Hepatocyte (in vitro differentiated cells): ENCODE results near the gene COL2A1. TPM values are rescaled to one million over a fixed set of nuclear protein-coding genes. Genes with fewer than 3 reads are reported as not detected.

Experiments
- DNase-seq: peaks from one replicate; pipeline ENCODE4 v3.0.0-alpha.2; 2016; ENCODE audit warnings: low spot score
- H2AFZ ChIP-seq: fragments of 200-600 bp; sonication (generic); 2 replicates; pipeline ENCODE4 v1.6.0; 2016; ENCODE audit warnings: antibody characterized with exemption, mild to moderate bottlenecking
- H3K27ac ChIP-seq: fragments of 200-600 bp; sonication (generic); 2 replicates; pipeline ENCODE4 v1.5.1; 2016; ENCODE audit warnings: mild to moderate bottlenecking
- H3K27me3 ChIP-seq: fragments of 200-600 bp; sonication (generic); 2 replicates; pipeline ENCODE4 v1.6.1; 2016
- H3K36me3 ChIP-seq: fragments of 200-600 bp; sonication (generic); replicated peaks from 2 replicates; pipeline ENCODE4 v1.5.1; 2016; ENCODE audit warnings: low read depth; ENCODE audit not compliant: insufficient read depth
- H3K4me1 ChIP-seq: fragments of 200-600 bp; sonication (generic); 2 replicates; pipeline ENCODE4 v1.5.1; 2016; ENCODE audit warnings: mild to moderate bottlenecking, moderate library complexity; ENCODE audit not compliant: insufficient read depth
- H3K4me2 ChIP-seq: fragments of 200-600 bp; sonication (generic); 2 replicates; pipeline ENCODE4 v1.6.0; 2016
- H3K4me3 ChIP-seq: fragments of 200-600 bp; sonication (generic); 2 replicates; pipeline ENCODE4 v1.5.1; 2016; ENCODE audit warnings: mild to moderate bottlenecking
- H3K79me2 ChIP-seq: fragments of 200-600 bp; sonication (generic); 2 replicates; pipeline ENCODE4 v1.6.0; 2017; ENCODE audit warnings: mild to moderate bottlenecking
- H3K9me2 ChIP-seq: fragments of 200-600 bp; sonication (generic); replicated peaks from 2 replicates; pipeline ENCODE4 v1.6.0; 2017; ENCODE audit warnings: mild to moderate bottlenecking; ENCODE audit not compliant: insufficient read depth
- H3K9me3 ChIP-seq: fragments of 200-600 bp; sonication (generic); 2 replicates; pipeline ENCODE4 v1.5.1; 2016; ENCODE audit warnings: low read depth, mild to moderate bottlenecking
- H4K20me1 ChIP-seq: fragments of 200-600 bp; sonication (generic); 2 replicates; pipeline ENCODE4 v1.6.0; 2016; ENCODE audit warnings: mild to moderate bottlenecking; ENCODE audit not compliant: insufficient read depth, poor library complexity, severe bottlenecking
- CTCF ChIP-seq: fragments of 200-600 bp; sonication (generic); IDR thresholded peaks from 2 replicates; pipeline ENCODE4 v1.5.1; 2016; ENCODE audit warnings: antibody characterized with exemption, mild to moderate bottlenecking; ENCODE audit not compliant: poor library complexity
- EZH2 ChIP-seq: fragments of 200-600 bp; sonication (generic); IDR thresholded peaks from 2 replicates; pipeline ENCODE4 v1.6.1; 2016; ENCODE audit warnings: antibody characterized with exemption, mild to moderate bottlenecking, borderline replicate concordance
- EZH2phosphoT487 ChIP-seq: fragments of 200-600 bp; sonication (generic); IDR thresholded peaks from one replicate; pipeline ENCODE4 v1.6.1; 2018; ENCODE audit warnings: antibody characterized with exemption, mild to moderate bottlenecking, low read depth, moderate library complexity; ENCODE audit not compliant: unreplicated experiment, severe bottlenecking
- WGBS: methylation state at CpG from one replicate; pipeline ENCODE4 v1.1.6; 2016; ENCODE audit warnings: low lambda C conversion rate; ENCODE audit errors: missing lambda C conversion rate; 5-methylcytosine and 5-hydroxymethylcytosine counted together
- polyA plus RNA-seq: library from polyadenylated mRNA; unstranded; fragments of >200 nt; fragmentation: Nextera tagmentation; extraction: Ambion mirVana; gene quantifications from 2 replicates; pipeline ENCODE4 v1.2.1, GENCODE V29; 2016
- total RNA-seq: library from RNA; depleted of rRNA; stranded (reverse); fragments of >200 nt; gene quantifications from 2 replicates; pipeline ENCODE4 v1.2.3, GENCODE V29; 2014

The COL2A1 gene
- total and polyA plus RNA-seq, 2 experiments from 2014 or later = 52.5 to 57.9 TPM

- no peak overlapping the region for H2AFZ ChIP-seq
- TF ChIP-seq EZH2 = no peak
- no peak for TF ChIP-seq CTCF
- TF ChIP-seq EZH2phosphoT487 = no peak
- H3K27ac ChIP-seq = no peak overlapping the region
- 94% methylated on average over 11 of the region's 11 CpGs for WGBS
- no peaks in the 10 kb centered on the region for H3K9me3 ChIP-seq
- no peak overlapping the region for H3K4me3 ChIP-seq
- no peak overlapping the region for H3K4me2 ChIP-seq
- no peaks in the 10 kb centered on the region for H3K79me2 ChIP-seq
- DNase-seq = no peak
- no peaks in the 10 kb centered on the region for H3K27me3 ChIP-seq
- H3K36me3 ChIP-seq = no peaks in the 10 kb centered on the region
- H3K9me2 ChIP-seq = no peaks in the 10 kb centered on the region
- H4K20me1 ChIP-seq = no peaks in the 10 kb centered on the region
- peaks cover 10% of the 10 kb centered on the region for H3K4me1 ChIP-seq
Observed at GRCh38 chr12:47982770-47983169, 21.5 kb downstream of the COL2A1 start.

GRCh38 chr12:47982311-47982710, 22.0 kb downstream of the COL2A1 start:
- Histone ChIP-seq H3K4me1 (peaks cover 10% of the 10 kb centered on the region), H3K9me2 (no peaks in the 10 kb centered on the region), H3K27me3 (no peaks in the 10 kb centered on the region), H3K9me3 (no peaks in the 10 kb centered on the region), H3K79me2 (no peaks in the 10 kb centered on the region), H3K27ac (no peak overlapping the region), H2AFZ (no peak overlapping the region), H3K4me2 (no peak overlapping the region), H3K4me3 (no peak overlapping the region), H4K20me1 (no peaks in the 10 kb centered on the region), H3K36me3 (no peaks in the 10 kb centered on the region)
- TF ChIP-seq EZH2 = no peak
- TF ChIP-seq EZH2phosphoT487 = no peak
- no peak for TF ChIP-seq CTCF
- no peak for DNase-seq
- WGBS = 77% methylated on average over 5 of the region's 5 CpGs

GRCh38 chr12:47981496-47982260, 22.6 kb downstream of the COL2A1 start:
- TF ChIP-seq EZH2 = no peak
- TF ChIP-seq CTCF = no peak
- TF ChIP-seq EZH2phosphoT487 = no peak
- DNase-seq = no peak
- 78% methylated on average over 20 of the region's 20 CpGs for WGBS
- Histone ChIP-seq H3K27ac (no peak overlapping the region), H3K79me2 (no peaks in the 10 kb centered on the region), H3K36me3 (no peaks in the 10 kb centered on the region), H3K4me3 (no peak overlapping the region), H3K27me3 (no peaks in the 10 kb centered on the region), H3K9me3 (no peaks in the 10 kb centered on the region), H3K4me1 (peaks cover 10% of the 10 kb centered on the region), H3K9me2 (no peaks in the 10 kb centered on the region), H2AFZ (no peak overlapping the region), H3K4me2 (no peak overlapping the region), H4K20me1 (no peaks in the 10 kb centered on the region)
